DMS 273 (cell line): ENCODE results near the gene TPM1.

Source experiments
- DNase-seq: peaks from one replicate; lab custom pipeline; 2025; ENCODE audit not compliant: unreplicated experiment; lab: John Stamatoyannopoulos, UW

The TPM1 gene

GRCh38 chr15:63015618-63016017, 26.9 kb upstream of the TPM1 start:
- no peak for DNase-seq

DNA sequence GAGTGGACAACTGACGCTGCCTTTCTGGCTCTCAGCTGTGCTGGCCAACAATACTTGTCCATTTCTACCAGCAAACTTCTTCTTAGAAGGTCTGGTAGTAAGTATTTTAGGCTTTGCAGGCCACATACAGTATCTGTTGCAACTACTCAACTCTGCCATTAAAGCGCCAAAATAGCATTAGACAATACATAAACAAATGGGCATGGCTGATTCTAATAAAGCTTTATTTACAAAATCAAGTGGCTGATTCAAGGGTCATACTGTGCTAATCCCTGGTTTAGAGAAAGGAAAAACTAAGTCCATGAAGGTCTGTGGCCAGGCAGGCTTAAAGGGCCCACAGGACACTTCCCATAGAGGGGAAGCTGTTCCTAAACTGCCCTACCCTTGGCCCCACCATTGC, 26.3 kb upstream of the TPM1 start:
- no peak for DNase-seq

- DNase-seq: no peak
These were observed 23.9 kb upstream of the TPM1 start for GRCh38 chr15:63018639-63019038.

GRCh38 chr15:63019511-63020109, 22.9 kb upstream of the TPM1 start:
- peak; percentile 34 for DNase-seq

- no peak for DNase-seq
These were observed 22.4 kb upstream of the TPM1 start for GRCh38 chr15:63020128-63020527.

DNA sequence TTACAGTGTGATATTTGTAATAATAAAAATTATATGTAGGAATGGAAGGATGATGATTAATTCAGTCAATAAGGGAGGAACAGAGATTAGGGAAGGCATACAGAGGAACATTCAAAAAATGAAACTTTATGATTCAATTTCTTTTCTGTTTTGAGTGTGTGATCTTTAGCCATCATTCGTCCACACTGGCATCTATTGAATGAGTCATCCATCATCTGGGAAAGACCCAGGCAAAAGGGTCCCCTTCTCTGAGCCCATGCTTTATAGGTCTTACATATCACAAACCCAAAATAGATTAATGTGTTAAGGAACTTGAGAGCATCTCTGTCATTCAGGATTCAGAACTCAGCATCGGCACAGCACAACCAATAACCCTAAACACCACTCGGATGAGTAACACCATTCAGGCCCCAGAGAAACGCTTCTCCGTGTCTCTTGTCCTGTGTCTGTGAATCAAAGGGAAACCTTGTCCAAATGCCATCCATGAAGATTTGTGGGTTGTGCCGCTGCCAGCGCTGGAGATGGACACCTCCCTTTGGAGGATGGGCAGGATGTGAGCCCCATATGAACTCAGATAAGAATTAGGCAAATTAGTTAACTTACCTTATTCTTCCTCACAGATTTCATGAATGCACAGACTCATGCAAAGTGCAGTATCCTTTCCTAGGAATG, 21.7 kb upstream of the TPM1 start:
- no peak for DNase-seq

- no peak for DNase-seq
These were observed 20.4 kb upstream of the TPM1 start for GRCh38 chr15:63022181-63022580.

GRCh38 chr15:63022663-63023062, 19.9 kb upstream of the TPM1 start:
- DNase-seq: no peak

DNA sequence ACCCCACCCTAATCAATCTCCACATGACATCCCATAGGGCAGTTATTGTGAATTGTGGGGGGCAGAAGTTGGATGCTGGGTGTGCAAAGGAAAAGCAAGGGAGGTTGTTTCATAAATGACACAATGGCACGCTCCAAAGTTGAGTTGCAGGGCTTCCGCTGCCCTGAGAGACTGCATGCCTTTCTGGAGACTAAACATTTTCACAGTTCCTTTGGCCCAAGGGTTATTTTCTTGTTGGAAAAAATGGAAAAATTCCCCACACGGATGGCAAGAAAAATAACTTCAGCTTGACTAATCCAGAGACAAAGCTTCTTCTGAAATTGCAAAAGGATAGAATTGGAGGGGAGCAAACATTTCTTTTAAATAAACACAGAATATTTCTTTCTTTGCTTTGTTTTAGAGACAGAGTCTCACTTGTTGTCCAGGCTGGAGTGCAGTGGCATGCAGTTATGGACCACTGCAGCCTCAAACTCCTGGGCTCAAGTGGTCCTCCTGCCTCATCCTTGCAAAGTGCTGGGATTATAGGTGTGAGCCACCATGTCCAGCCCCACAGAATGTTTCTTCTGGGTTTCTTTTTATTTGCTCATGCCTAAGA, 19.1 kb upstream of the TPM1 start:
- DNase-seq: no peak

- no peak for DNase-seq
These were observed 17.1 kb upstream of the TPM1 start for GRCh38 chr15:63025460-63025859.

- DNase-seq: no peak
These were observed 14.9 kb upstream of the TPM1 start for GRCh38 chr15:63027646-63028045.

DNA sequence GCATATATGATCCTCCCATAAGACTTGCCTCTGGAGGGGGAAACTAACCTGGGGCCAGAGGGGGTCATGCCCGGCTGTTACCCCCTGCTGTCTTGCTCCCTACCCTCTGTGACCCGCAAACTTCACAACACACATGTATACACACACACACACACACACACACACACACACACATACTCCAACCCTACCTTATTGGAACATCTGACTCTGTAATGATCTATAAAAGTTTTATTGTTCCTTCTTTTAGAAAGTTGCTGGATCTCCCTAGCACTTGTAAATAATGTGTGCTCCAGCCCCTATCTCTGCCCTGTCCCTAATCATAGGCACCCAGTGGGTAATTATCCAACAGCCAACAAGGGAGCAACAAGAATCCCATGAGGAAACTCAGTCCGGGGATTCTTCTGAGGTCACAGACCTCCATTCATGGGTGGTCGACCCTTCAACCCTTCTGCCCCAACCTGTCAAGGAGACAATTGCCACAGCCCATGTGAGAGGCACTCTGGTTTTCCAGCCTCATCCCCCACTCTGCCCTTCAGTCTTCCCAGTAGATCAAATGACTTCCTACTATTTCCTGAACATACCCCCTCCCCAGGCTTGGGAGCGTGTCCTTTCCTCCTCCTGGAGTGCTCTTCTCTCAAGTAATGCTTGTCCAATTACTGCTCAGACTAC, 14.0 kb upstream of the TPM1 start:
- DNase-seq: no peak

DNA sequence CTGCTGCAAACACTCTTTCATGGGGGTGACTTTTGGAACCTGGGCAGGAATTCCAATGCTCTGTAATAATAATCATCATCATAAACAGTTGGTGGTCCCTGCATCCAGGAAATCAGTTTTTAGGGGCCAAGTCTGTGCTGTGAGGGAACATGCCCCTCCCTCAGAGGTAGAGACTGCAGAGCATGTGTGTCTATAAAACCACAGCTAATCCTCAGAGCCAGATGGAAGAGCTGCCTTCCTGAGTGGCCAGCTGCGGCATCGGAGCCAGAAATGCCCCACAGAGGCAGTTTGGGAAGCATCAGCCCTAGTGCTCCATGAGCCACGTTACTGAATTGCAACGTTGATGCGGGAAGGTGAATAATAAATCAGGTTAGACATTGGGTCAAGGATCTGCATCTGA, 12.9 kb upstream of the TPM1 start:
- peak; percentile 33 for DNase-seq

DNA sequence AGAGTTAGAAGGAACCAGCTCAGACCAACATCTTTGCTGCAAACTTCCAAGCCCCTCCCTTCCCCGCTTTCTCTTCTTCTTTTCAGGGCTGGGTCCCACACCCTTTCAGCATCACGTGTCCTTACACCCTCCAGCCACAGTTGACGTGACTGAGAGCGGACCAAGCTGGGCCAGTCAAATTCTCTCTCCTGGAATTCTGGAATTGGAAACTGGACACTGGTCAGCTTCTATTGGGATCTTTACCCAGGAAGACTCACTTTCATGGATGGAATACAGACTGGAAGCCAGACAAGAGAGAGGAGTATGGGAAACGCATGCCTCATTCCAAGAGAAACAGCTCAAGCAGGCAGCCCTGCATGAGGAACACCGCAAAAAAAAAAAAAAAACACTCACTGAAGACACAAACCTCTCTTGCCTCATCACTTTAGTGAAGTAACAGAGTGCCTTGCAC, 12.4 kb upstream of the TPM1 start:
- DNase-seq: no peak

DNA sequence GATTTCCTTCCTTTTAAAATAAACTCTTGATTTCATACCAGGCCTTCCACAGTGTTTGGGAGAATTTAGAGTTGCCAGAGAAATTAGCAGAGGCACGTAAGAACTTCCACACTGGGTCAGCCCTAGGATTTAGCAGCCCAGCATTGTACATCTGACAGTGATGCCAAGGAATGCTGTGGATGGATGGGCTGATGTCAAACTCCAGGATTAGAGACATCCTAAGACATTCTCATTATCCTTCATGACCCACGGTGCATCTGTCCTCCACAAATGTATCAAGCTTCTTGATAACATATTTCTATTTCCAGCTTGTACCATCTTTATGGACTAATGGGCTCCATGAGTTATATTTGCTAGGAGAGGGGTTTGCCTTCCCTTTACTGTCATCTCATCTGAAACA, 8.0 kb upstream of the TPM1 start:
- DNase-seq: no peak

DNA sequence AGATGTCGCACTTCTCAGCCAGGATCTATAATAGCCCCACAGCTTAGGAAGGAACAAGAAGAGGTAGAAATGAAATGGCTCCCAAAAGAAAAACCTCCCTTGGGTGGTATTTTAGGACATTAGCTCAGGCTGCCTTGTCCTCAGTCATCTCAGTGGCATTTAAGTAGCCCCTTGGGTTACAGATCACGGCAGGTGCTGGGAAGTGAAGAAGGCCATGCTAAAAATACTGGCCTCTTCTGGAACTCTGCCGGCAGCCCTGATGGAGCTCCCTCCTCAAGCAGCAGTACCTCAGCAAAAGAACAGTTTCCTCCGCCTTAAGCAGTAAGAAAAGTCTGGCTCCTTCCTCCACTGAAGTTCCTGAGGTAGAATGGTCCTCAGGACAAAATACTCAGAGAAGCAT, 7.3 kb upstream of the TPM1 start:
- no peak for DNase-seq

DNA sequence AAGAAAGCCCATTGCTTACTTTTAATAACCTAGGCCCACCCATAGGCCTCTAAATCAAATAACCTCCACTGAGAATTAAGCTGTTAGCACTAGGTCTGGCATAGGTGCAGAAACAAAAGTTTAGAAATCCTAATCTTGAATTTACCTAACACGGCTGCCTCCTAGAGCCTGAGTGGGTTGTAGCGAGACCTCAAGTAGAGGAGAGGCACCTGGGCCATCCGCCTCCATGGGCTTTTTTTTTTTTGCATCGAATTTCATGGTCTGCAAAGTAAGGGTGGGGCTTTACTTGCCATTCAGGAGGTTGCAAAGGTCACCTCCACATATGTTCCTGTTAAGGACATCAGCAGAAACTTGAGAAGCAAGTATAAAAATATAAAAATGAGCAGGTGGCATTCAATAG, 6.6 kb upstream of the TPM1 start:
- DNase-seq: peak; percentile 19

DNA sequence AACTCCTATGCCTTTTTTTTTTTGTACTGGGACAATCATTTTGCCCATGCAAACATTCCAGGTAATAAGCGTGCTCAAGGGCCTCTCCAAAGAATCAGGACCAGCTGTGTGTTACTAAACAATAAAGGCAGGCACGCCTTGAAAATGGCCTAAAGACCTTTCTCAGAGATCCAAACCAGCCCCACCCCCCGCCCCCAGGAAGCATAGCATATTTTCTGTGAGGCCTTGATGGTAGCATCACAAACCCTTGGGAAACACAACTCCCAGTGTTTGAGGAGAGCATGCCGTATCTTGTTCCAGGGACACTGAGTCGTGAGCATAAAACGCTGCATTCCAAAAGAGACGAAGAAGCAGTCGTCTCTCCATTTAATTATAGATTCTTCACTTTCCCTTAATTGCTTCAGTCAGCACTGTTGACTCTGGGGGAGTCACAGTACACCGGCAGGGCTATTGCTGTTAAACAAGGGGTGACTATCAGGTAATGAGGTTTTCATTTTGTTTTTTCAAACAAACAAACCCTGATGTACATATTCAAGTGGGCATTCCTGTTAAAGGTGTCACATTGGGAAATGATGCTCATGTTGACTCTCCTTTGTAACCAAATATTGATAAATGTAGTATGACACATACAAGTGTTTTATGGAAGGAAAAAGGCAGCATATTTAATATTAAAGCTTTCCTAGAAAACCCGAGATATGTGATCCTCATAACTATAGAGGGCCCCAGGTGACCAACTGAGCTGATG, 4.4 kb upstream of the TPM1 start:
- no peak for DNase-seq

- no peak for DNase-seq
These were observed 3.4 kb upstream of the TPM1 start for GRCh38 chr15:63038926-63039673.

DNA sequence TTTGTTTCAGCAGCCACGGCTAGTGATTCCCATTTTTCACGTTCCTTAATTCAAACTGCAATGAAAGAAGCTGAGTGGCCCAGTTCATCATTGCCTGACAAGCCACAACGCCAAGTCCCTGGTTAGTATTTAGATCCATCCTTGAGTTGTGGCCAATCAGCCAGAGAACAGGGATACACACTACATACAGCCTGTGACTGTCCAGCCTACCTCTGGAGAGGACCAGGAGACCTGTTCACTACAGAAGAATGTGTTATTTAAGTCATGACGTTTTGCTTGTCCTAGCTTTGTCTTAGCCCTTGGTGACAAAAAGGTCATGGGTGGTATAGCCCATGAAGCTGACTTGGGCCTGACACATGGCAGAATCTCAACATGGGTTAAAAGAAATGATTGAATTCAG, 2.7 kb upstream of the TPM1 start:
- no peak for DNase-seq

DNA sequence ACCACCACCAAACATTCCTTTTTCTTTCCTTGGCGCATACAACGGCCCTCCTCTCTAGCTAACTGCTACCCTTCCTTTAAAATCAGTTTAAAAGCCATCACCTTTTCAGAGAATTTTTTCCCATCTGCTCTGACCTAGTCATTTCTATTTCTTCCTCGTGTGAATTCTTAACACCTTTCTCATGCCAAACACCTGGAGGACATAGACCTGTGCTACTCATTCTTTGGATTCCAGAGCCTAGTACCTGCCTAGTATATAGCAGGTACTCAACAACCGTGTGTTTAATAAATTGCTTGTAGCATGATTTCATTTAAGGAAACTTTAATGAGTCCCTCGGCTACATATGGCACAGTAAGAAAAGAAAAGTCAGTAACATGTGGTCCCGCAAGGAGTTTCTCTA, 2.0 kb upstream of the TPM1 start:
- no peak for DNase-seq
